Measurements from ENCODE around the gene MAPK7. TPM values are rescaled to one million over a fixed set of nuclear protein-coding genes. Genes with fewer than 3 reads are reported as not detected.

Gene MAPK7
- polyA plus RNA-seq, 2 donors: 27.7 to 28.3 TPM

- Histone ChIP-seq H3K27me3 (ENCODE audit: control insufficient read depth in 1 of 2, insufficient read depth in 2 of 2, low read length in 2 of 2) (no peaks in the 10 kb centered on the region), H3K4me1 (ENCODE audit: control insufficient read depth in 2 of 2, insufficient read depth in 2 of 2, low read length in 1 of 2) (peaks cover 0 to 6% of the 10 kb centered on the region in 2 donors), H3K9me3 (ENCODE audit: control insufficient read depth in 2 of 2, insufficient read depth in 1 of 2, low read depth in 1 of 2, low read length in 1 of 2) (no peaks in the 10 kb centered on the region), H3K36me3 (ENCODE audit: control insufficient read depth in 2 of 2, insufficient read depth in 2 of 2, low read length in 1 of 2) (peaks cover 0 to 36% of the 10 kb centered on the region in 2 donors), H3K27ac (ENCODE audit: low read depth in 2 of 2, low read length in 1 of 2) (no peak overlapping the region), H3K4me3 (ENCODE audit: low read depth in 1 of 2, low read length in 2 of 2) (no peak overlapping the region)
- WGBS, 2 donors: 81 to 82% methylated on average over 6 of the region's 6 CpGs
These were observed 44.0 kb upstream of the MAPK7 start for GRCh38 chr17:19334331-19334730.

- 88 to 89% methylated on average over 18 of the region's 18 CpGs for WGBS, 2 donors
- Histone ChIP-seq H3K36me3 (ENCODE audit: control insufficient read depth in 2 of 2, insufficient read depth in 2 of 2, low read length in 1 of 2) (peaks cover 0 to 27% of the 10 kb centered on the region in 2 donors), H3K9me3 (ENCODE audit: control insufficient read depth in 2 of 2, insufficient read depth in 1 of 2, low read depth in 1 of 2, low read length in 1 of 2) (no peaks in the 10 kb centered on the region), H3K4me3 (ENCODE audit: low read depth in 1 of 2, low read length in 2 of 2) (no peak overlapping the region), H3K27me3 (ENCODE audit: control insufficient read depth in 1 of 2, insufficient read depth in 2 of 2, low read length in 2 of 2) (no peaks in the 10 kb centered on the region), H3K4me1 (ENCODE audit: control insufficient read depth in 2 of 2, insufficient read depth in 2 of 2, low read length in 1 of 2) (peaks cover 0 to 6% of the 10 kb centered on the region in 2 donors), H3K27ac (ENCODE audit: low read depth in 2 of 2, low read length in 1 of 2) (no peak overlapping the region)
These were observed 42.2 kb upstream of the MAPK7 start for GRCh38 chr17:19335951-19336631.

GRCh38 chr17:19336938-19337711, 41.2 kb upstream of the MAPK7 start:
- H3K4me3 ChIP-seq (ENCODE audit: low read depth in 1 of 2, low read length in 2 of 2): no peak overlapping the region
- H3K9me3 ChIP-seq (ENCODE audit: control insufficient read depth in 2 of 2, insufficient read depth in 1 of 2, low read depth in 1 of 2, low read length in 1 of 2): no peaks in the 10 kb centered on the region
- no peak overlapping the region for H3K27ac ChIP-seq (ENCODE audit: low read depth in 2 of 2, low read length in 1 of 2)
- H3K4me1 ChIP-seq (ENCODE audit: control insufficient read depth in 2 of 2, insufficient read depth in 2 of 2, low read length in 1 of 2): peaks cover 0 to 14% of the 10 kb centered on the region in 2 donors
- H3K27me3 ChIP-seq (ENCODE audit: control insufficient read depth in 1 of 2, insufficient read depth in 2 of 2, low read length in 2 of 2): no peaks in the 10 kb centered on the region
- 76 to 80% methylated on average over 21 of the region's 21 CpGs for WGBS, 2 donors
- H3K36me3 ChIP-seq (ENCODE audit: control insufficient read depth in 2 of 2, insufficient read depth in 2 of 2, low read length in 1 of 2): peaks cover 0 to 25% of the 10 kb centered on the region in 2 donors

- H3K27ac ChIP-seq (ENCODE audit: low read depth in 2 of 2, low read length in 1 of 2): peak overlapping the region in 1 of 2 donors; percentile 3
- peaks cover 0 to 21% of the 10 kb centered on the region in 2 donors for H3K36me3 ChIP-seq (ENCODE audit: control insufficient read depth in 2 of 2, insufficient read depth in 2 of 2, low read length in 1 of 2)
- H3K4me1 ChIP-seq (ENCODE audit: control insufficient read depth in 2 of 2, insufficient read depth in 2 of 2, low read length in 1 of 2): peaks cover 3 to 20% of the 10 kb centered on the region in 2 donors
- no peaks in the 10 kb centered on the region for H3K9me3 ChIP-seq (ENCODE audit: control insufficient read depth in 2 of 2, insufficient read depth in 1 of 2, low read depth in 1 of 2, low read length in 1 of 2)
- 50 to 67% methylated on average over 2 of the region's 2 CpGs for WGBS, 2 donors
- no peaks in the 10 kb centered on the region for H3K27me3 ChIP-seq (ENCODE audit: control insufficient read depth in 1 of 2, insufficient read depth in 2 of 2, low read length in 2 of 2)
- no peak overlapping the region for H3K4me3 ChIP-seq (ENCODE audit: low read depth in 1 of 2, low read length in 2 of 2)
These were observed 40.6 kb upstream of the MAPK7 start for GRCh38 chr17:19337712-19338023.

DNA sequence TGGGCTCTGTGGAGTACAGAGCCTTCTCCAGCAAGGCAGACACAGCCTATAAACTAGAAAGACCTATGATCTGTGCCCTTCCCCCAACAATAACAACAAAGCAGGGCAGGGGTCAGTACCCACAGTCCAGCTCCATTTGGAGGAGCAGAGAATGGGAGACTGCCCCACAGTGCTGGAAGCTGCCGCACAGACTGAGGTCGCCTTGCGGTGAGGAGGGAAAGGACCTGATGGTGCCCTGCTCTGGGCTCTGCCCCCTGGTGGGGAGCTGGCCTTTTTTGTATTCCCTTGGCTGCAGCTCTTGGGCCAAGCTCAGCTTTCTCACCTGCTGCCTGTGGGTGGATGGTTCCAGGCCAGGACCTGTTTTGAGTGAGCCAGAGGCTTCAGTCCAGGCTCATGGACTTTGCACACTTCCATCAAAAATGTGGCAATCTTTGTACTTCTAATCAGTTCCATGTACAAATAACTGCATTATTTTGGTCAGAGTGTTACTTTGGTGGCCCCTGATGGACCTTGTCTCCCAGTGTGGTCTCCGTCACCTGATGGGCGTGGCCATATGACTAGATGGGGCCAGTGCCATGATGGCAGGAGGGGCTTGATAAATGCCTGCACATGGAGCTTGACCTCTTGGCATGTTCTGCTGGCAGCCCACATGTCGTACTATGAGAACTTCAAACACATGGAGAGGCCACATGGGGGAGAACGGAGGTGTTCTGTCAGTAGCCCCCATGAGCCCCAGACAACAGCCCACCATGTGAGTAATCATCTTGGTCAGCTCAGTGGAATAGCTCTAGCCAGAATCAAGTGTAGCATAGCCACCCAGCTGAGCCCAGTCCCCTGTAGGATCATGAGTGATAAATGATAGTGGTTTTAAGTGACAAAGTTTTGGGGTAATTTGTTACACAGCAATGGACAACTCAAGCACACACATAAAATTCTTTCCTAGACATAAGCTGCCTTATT, 40.0 kb upstream of the MAPK7 start:
- H3K27ac ChIP-seq (ENCODE audit: low read depth in 2 of 2, low read length in 1 of 2): peak overlapping the region in 1 of 2 donors; percentile 3
- H3K27me3 ChIP-seq (ENCODE audit: control insufficient read depth in 1 of 2, insufficient read depth in 2 of 2, low read length in 2 of 2): no peaks in the 10 kb centered on the region
- H3K36me3 ChIP-seq (ENCODE audit: control insufficient read depth in 2 of 2, insufficient read depth in 2 of 2, low read length in 1 of 2): peaks cover 0 to 17% of the 10 kb centered on the region in 2 donors
- H3K4me3 ChIP-seq (ENCODE audit: low read depth in 1 of 2, low read length in 2 of 2): no peak overlapping the region
- peaks cover 3 to 22% of the 10 kb centered on the region in 2 donors for H3K4me1 ChIP-seq (ENCODE audit: control insufficient read depth in 2 of 2, insufficient read depth in 2 of 2, low read length in 1 of 2)
- 59 to 83% methylated on average over 7 of the region's 7 CpGs for WGBS, 2 donors
- no peaks in the 10 kb centered on the region for H3K9me3 ChIP-seq (ENCODE audit: control insufficient read depth in 2 of 2, insufficient read depth in 1 of 2, low read depth in 1 of 2, low read length in 1 of 2)

- Histone ChIP-seq H3K4me1 (ENCODE audit: control insufficient read depth in 2 of 2, insufficient read depth in 2 of 2, low read length in 1 of 2) (peaks cover 3 to 28% of the 10 kb centered on the region in 2 donors), H3K9me3 (ENCODE audit: control insufficient read depth in 2 of 2, insufficient read depth in 1 of 2, low read depth in 1 of 2, low read length in 1 of 2) (no peaks in the 10 kb centered on the region), H3K4me3 (ENCODE audit: low read depth in 1 of 2, low read length in 2 of 2) (no peak overlapping the region), H3K27ac (ENCODE audit: low read depth in 2 of 2, low read length in 1 of 2) (no peak overlapping the region), H3K36me3 (ENCODE audit: control insufficient read depth in 2 of 2, insufficient read depth in 2 of 2, low read length in 1 of 2) (peaks cover 0 to 7% of the 10 kb centered on the region in 2 donors), H3K27me3 (ENCODE audit: control insufficient read depth in 1 of 2, insufficient read depth in 2 of 2, low read length in 2 of 2) (no peaks in the 10 kb centered on the region)
- 71 to 75% methylated on average over 2 of the region's 2 CpGs for WGBS, 2 donors
These were observed 38.9 kb upstream of the MAPK7 start for GRCh38 chr17:19339341-19339815.

DNA sequence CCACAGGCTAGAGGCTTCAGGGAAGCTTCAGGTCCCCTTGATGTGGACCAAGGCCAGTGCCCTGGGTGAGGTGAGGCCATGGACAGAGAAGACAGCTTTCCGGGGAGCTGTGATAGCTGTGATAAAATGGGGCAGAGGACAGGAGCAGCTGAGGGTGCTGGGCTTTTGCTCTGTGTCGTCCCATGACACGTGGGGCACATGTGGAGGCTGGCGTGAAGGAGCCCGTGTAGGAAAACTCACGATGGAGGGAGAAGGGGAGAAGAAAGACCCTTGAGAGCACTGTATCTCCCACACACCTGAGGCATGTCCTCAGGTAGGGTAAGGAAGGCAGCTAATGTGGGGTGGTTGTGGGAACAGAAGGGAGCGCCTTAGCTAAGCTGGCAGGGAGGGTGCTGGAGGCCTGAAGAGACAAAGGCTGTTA, 37.1 kb upstream of the MAPK7 start:
- H3K27me3 ChIP-seq (ENCODE audit: control insufficient read depth in 1 of 2, insufficient read depth in 2 of 2, low read length in 2 of 2): no peaks in the 10 kb centered on the region
- no peak overlapping the region for H3K27ac ChIP-seq (ENCODE audit: low read depth in 2 of 2, low read length in 1 of 2)
- H3K9me3 ChIP-seq (ENCODE audit: control insufficient read depth in 2 of 2, insufficient read depth in 1 of 2, low read depth in 1 of 2, low read length in 1 of 2): no peaks in the 10 kb centered on the region
- H3K4me3 ChIP-seq (ENCODE audit: low read depth in 1 of 2, low read length in 2 of 2): no peak overlapping the region
- H3K4me1 ChIP-seq (ENCODE audit: control insufficient read depth in 2 of 2, insufficient read depth in 2 of 2, low read length in 1 of 2): peaks cover 3 to 37% of the 10 kb centered on the region in 2 donors
- peaks cover 0 to 2% of the 10 kb centered on the region in 2 donors for H3K36me3 ChIP-seq (ENCODE audit: control insufficient read depth in 2 of 2, insufficient read depth in 2 of 2, low read length in 1 of 2)
- WGBS, 2 donors: 65 to 70% methylated on average over 6 to 7 of the region's 7 CpGs

GRCh38 chr17:19341641-19342610, 36.4 kb upstream of the MAPK7 start:
- no peak overlapping the region for H3K4me3 ChIP-seq (ENCODE audit: low read depth in 1 of 2, low read length in 2 of 2)
- H3K9me3 ChIP-seq (ENCODE audit: control insufficient read depth in 2 of 2, insufficient read depth in 1 of 2, low read depth in 1 of 2, low read length in 1 of 2): no peaks in the 10 kb centered on the region
- H3K27me3 ChIP-seq (ENCODE audit: control insufficient read depth in 1 of 2, insufficient read depth in 2 of 2, low read length in 2 of 2): no peaks in the 10 kb centered on the region
- H3K27ac ChIP-seq (ENCODE audit: low read depth in 2 of 2, low read length in 1 of 2): peak overlapping the region in 1 of 2 donors; percentile 34
- H3K36me3 ChIP-seq (ENCODE audit: control insufficient read depth in 2 of 2, insufficient read depth in 2 of 2, low read length in 1 of 2): no peaks in the 10 kb centered on the region
- H3K4me1 ChIP-seq (ENCODE audit: control insufficient read depth in 2 of 2, insufficient read depth in 2 of 2, low read length in 1 of 2): peaks cover 5 to 43% of the 10 kb centered on the region in 2 donors
- 53 to 62% methylated on average over 20 of the region's 20 CpGs for WGBS, 2 donors

Data from esophagus (tissue), 2 donors.